ENCODE results near the gene DNAJC5. TPM values are rescaled to one million over a fixed set of nuclear protein-coding genes. Genes with fewer than 3 reads are reported as not detected.

The DNAJC5 gene
- total and polyA plus RNA-seq, 9 of the 15 experiments (the other 6 are each of a cell fraction or from before 2014, with no cell fraction given), result 0.95 to 42.8 (median 23.4) TPM

- TF ChIP-seq TFAP4 (CRISPR knock-in tag; IDR thresholded peaks at IDR 0.05; ENCODE audit: borderline replicate concordance) (peak; percentile 50; the same call in 1 of the 2 replicates), KAT2B (IDR thresholded peaks at IDR 0.05; ENCODE audit: low read depth, low read length) (no peak), HIVEP1 (CRISPR knock-in tag; IDR thresholded peaks at IDR 0.05) (no peak), MCM2 (IDR thresholded peaks at IDR 0.05; ENCODE audit: low read depth) (no peak), ARID1B (IDR thresholded peaks at IDR 0.05) (no peak; the same call in 1 of the 2 replicates), TCF7L2 (IDR thresholded peaks at IDR 0.05; ENCODE audit: low read depth, low read length) (no peak), SIN3B (IDR thresholded peaks at IDR 0.05; ENCODE audit: low read depth) (peak; percentile 47), HMBOX1 (IDR thresholded peaks at IDR 0.05) (no peak), ZBED1 (IDR thresholded peaks at IDR 0.05) (no peak), TCF7 (IDR thresholded peaks at IDR 0.05; ENCODE audit: borderline replicate concordance) (no peak; the same call in 1 of the 2 replicates), ZNF384 (IDR thresholded peaks at IDR 0.05; ENCODE audit: low read depth, low read length) (no peak), ASH1L (IDR thresholded peaks at IDR 0.05; ENCODE audit: borderline replicate concordance, low read depth, partially characterized antibody) (no peak), JUND (IDR thresholded peaks at IDR 0.05; ENCODE audit: borderline replicate concordance, low read depth, low read length) (peak; percentile 42; the same call in 1 of the 2 replicates), JUND (tag; IDR thresholded peaks at IDR 0.05; ENCODE audit: borderline replicate concordance, low read depth, low read length) (no peak; the same call in 2 of the 3 replicates), ETS1 (conservative IDR thresholded peaks at IDR 0.05; ENCODE audit: control insufficient read depth, low read depth, low read length) (peak; percentile 100), ZFPM2 (CRISPR knock-in tag; IDR thresholded peaks at IDR 0.05) (0 out of 2 replicates have a peak, but pooled peaks have one; percentile 58), CEBPB (tag; IDR thresholded peaks at IDR 0.05) (no peak), HCFC1 (IDR thresholded peaks at IDR 0.05; ENCODE audit: low read depth, low read length) (peak; percentile 97), COPS2 (conservative IDR thresholded peaks at IDR 0.05) (no peak), ZNF280B (CRISPR knock-in tag; IDR thresholded peaks at IDR 0.05) (no peak), ZBTB43 (CRISPR knock-in tag; IDR thresholded peaks at IDR 0.05) (peak; percentile 82; the same call in 1 of the 2 replicates)
These were observed 61.1 kb downstream of the DNAJC5 start, which contains the start of gene UCKL1 (continued) for GRCh38 chr20:63955827-63956663.
